NOMO-1 treated with DMSO at 0.1 percent for 48 hours (cell line): Measurements from ENCODE around the gene ACOX2.

Experiments used
- DNase-seq: peaks from one replicate; lab custom pipeline; 2025; ENCODE audit not compliant: unreplicated experiment; lab: John Stamatoyannopoulos, UW

ACOX2 gene

GRCh38 chr3:58566398-58567250 is 29.6 kb upstream of the ACOX2 start:
- no peak for DNase-seq

- DNase-seq: no peak
Observed at GRCh38 chr3:58565621-58566397, 28.8 kb upstream of the ACOX2 start.

GRCh38 chr3:58564456-58565160 is 27.6 kb upstream of the ACOX2 start:
- no peak for DNase-seq

GRCh38 chr3:58564054-58564453 is 27.1 kb upstream of the ACOX2 start:
- DNase-seq: no peak

GRCh38 chr3:58563386-58564035 is 26.5 kb upstream of the ACOX2 start:
- no peak for DNase-seq

- DNase-seq: no peak
Observed at GRCh38 chr3:58562498-58562897, 25.5 kb upstream of the ACOX2 start.

- DNase-seq: no peak
Observed at GRCh38 chr3:58560771-58561311, 23.9 kb upstream of the ACOX2 start.

- DNase-seq: no peak
Observed at GRCh38 chr3:58559586-58559985, 22.6 kb upstream of the ACOX2 start.

GRCh38 chr3:58557491-58557890 is 20.5 kb upstream of the ACOX2 start:
- DNase-seq: no peak

- no peak for DNase-seq
Observed at GRCh38 chr3:58556761-58557221, 19.8 kb upstream of the ACOX2 start.

- DNase-seq: no peak
Observed at GRCh38 chr3:58556001-58556400, 19.0 kb upstream of the ACOX2 start.

GRCh38 chr3:58555203-58555602 is 18.2 kb upstream of the ACOX2 start:
- no peak for DNase-seq

GRCh38 chr3:58553003-58553402 is 16.0 kb upstream of the ACOX2 start:
- no peak for DNase-seq

- DNase-seq: no peak
Observed at GRCh38 chr3:58551636-58552180, 14.7 kb upstream of the ACOX2 start.

GRCh38 chr3:58544541-58544940 is 7.6 kb upstream of the ACOX2 start:
- no peak for DNase-seq

GRCh38 chr3:58540176-58540858 is 3.3 kb upstream of the ACOX2 start:
- DNase-seq: no peak

- DNase-seq: no peak
Observed at GRCh38 chr3:58539626-58540025, 2.6 kb upstream of the ACOX2 start.

GRCh38 chr3:58537412-58538301 is 667 bp upstream of the ACOX2 start:
- no peak for DNase-seq
